ENCODE data around the gene GPR161. TPM values are rescaled to one million over a fixed set of nuclear protein-coding genes. Genes with fewer than 3 reads are reported as not detected.

GPR161 gene
- total RNA-seq, 2 experiments from 2014 or later, result 0.15 TPM; not detected in 1

GRCh38 chr1:168139070-168139469 is 2.3 kb upstream of the GPR161 start:
- DNase-seq (ENCODE audit: low spot score), result no peak
- H3K9me2 ChIP-seq (ENCODE audit: insufficient read depth, low read length), result no peaks in the 10 kb centered on the region
- no peak overlapping the region for H3K4me3 ChIP-seq (ENCODE audit: low read depth, low read length, poor library complexity, severe bottlenecking)
- no peak overlapping the region for H2AFZ ChIP-seq (ENCODE audit: low read length)
- no peaks in the 10 kb centered on the region for H3K79me2 ChIP-seq (ENCODE audit: insufficient read depth, low read depth, low read length)
- no peaks in the 10 kb centered on the region for H3K9me3 ChIP-seq (ENCODE audit: low read length)
- H3K4me1 ChIP-seq (ENCODE audit: insufficient read depth, low read length, poor library complexity, severe bottlenecking), result no peaks in the 10 kb centered on the region
- H3K36me3 ChIP-seq (ENCODE audit: insufficient read depth, low read length), result no peaks in the 10 kb centered on the region
- ChIA-PET CTCF (ENCODE audit: unreplicated experiment) (no interaction called here), POLR2A (no interaction called here)
- intact Hi-C loops (cut with micrococcal nuclease; ENCODE audit: unreplicated experiment), result no loop called here
- BruUV-seq (replicated peaks), result no TSS peak
- no peak for TF ChIP-seq CTCF (conservative IDR thresholded peaks at IDR 0.05; ENCODE audit: low read length)
- TF ChIP-seq EZH2phosphoT487 (IDR thresholded peaks at IDR 0.05; ENCODE audit: borderline replicate concordance, low read depth, low read length), result no peak
- H3K4me2 ChIP-seq (ENCODE audit: low read length), result no peak overlapping the region
- no peak overlapping the region for H3K27ac ChIP-seq (ENCODE audit: low read depth, low read length, poor library complexity, severe bottlenecking)
- H4K20me1 ChIP-seq (ENCODE audit: insufficient read depth, low read length), result no peaks in the 10 kb centered on the region

- H3K4me2 ChIP-seq (ENCODE audit: low read length), result no peak overlapping the region
- H3K4me1 ChIP-seq (ENCODE audit: insufficient read depth, low read length, poor library complexity, severe bottlenecking), result no peaks in the 10 kb centered on the region
- TF ChIP-seq CTCF (conservative IDR thresholded peaks at IDR 0.05; ENCODE audit: low read length), result no peak
- no peak for TF ChIP-seq EZH2phosphoT487 (IDR thresholded peaks at IDR 0.05; ENCODE audit: borderline replicate concordance, low read depth, low read length)
- H2AFZ ChIP-seq (ENCODE audit: low read length), result no peak overlapping the region
- H3K9me3 ChIP-seq (ENCODE audit: low read length), result no peaks in the 10 kb centered on the region
- H4K20me1 ChIP-seq (ENCODE audit: insufficient read depth, low read length), result no peaks in the 10 kb centered on the region
- H3K4me3 ChIP-seq (ENCODE audit: low read depth, low read length, poor library complexity, severe bottlenecking), result no peak overlapping the region
- H3K27ac ChIP-seq (ENCODE audit: low read depth, low read length, poor library complexity, severe bottlenecking), result no peak overlapping the region
- no peaks in the 10 kb centered on the region for H3K9me2 ChIP-seq (ENCODE audit: insufficient read depth, low read length)
- H3K36me3 ChIP-seq (ENCODE audit: insufficient read depth, low read length), result no peaks in the 10 kb centered on the region
- intact Hi-C loops (cut with micrococcal nuclease; ENCODE audit: unreplicated experiment), result no loop called here
- ChIA-PET CTCF (ENCODE audit: unreplicated experiment) (no interaction called here), POLR2A (interaction anchor here (0.8 kb wide), 1 partner anchor 63 kb away, joined by 3 read pairs; no protein-coding TSS in a partner anchor)
- no peak for DNase-seq (ENCODE audit: low spot score)
- no TSS peak for BruUV-seq (replicated peaks)
- no peaks in the 10 kb centered on the region for H3K79me2 ChIP-seq (ENCODE audit: insufficient read depth, low read depth, low read length)
Observed at GRCh38 chr1:168138134-168138533, 1.4 kb upstream of the GPR161 start.

GRCh38 chr1:168137515-168137821 is 738 bp upstream of the GPR161 start:
- H2AFZ ChIP-seq (ENCODE audit: low read length), result peak overlapping the region; percentile 30; the same call in 1 of the 2 replicates
- intact Hi-C loops (cut with micrococcal nuclease; ENCODE audit: unreplicated experiment), result no loop called here
- POLR2A ChIA-PET, result interaction anchor here (0.8 kb wide), 1 partner anchor 63 kb away, joined by 3 read pairs; no protein-coding TSS in a partner anchor
- H3K27ac ChIP-seq (ENCODE audit: low read depth, low read length, poor library complexity, severe bottlenecking), result no peak overlapping the region
- DNase-seq (ENCODE audit: low spot score), result no peak
- TF ChIP-seq EZH2phosphoT487 (IDR thresholded peaks at IDR 0.05; ENCODE audit: borderline replicate concordance, low read depth, low read length), result no peak
- TF ChIP-seq CTCF (conservative IDR thresholded peaks at IDR 0.05; ENCODE audit: low read length), result no peak
- H3K9me3 ChIP-seq (ENCODE audit: low read length), result no peaks in the 10 kb centered on the region
- H3K4me3 ChIP-seq (ENCODE audit: low read depth, low read length, poor library complexity, severe bottlenecking), result no peak overlapping the region
- no TSS peak for BruUV-seq (replicated peaks)
- no peaks in the 10 kb centered on the region for H3K79me2 ChIP-seq (ENCODE audit: insufficient read depth, low read depth, low read length)
- CTCF ChIA-PET (ENCODE audit: unreplicated experiment), result no interaction called here
- peak overlapping the region; percentile 61 for H3K4me2 ChIP-seq (ENCODE audit: low read length)
- H3K4me1 ChIP-seq (ENCODE audit: insufficient read depth, low read length, poor library complexity, severe bottlenecking), result no peaks in the 10 kb centered on the region
- H4K20me1 ChIP-seq (ENCODE audit: insufficient read depth, low read length), result no peaks in the 10 kb centered on the region
- H3K9me2 ChIP-seq (ENCODE audit: insufficient read depth, low read length), result no peaks in the 10 kb centered on the region
- no peaks in the 10 kb centered on the region for H3K36me3 ChIP-seq (ENCODE audit: insufficient read depth, low read length)
